Panc1 (cell line): ENCODE measurements around the gene PRMT5. TPM values are rescaled to one million over a fixed set of nuclear protein-coding genes. Genes with fewer than 3 reads are reported as not detected.

ENCODE experiments used
- ATAC-seq: fragments of 200-7000 bp; cut with Tn5 transposase; 2 replicates; pipeline ENCODE4 v1.9.1; 2020; ENCODE audit warnings: mild to moderate bottlenecking, moderate library complexity
- BruUV-seq: library from RNA; stranded (reverse); fragments of 400-500 nt; replicated peaks from 2 replicates; lab custom pipeline; 2021; lab: Mats Ljungman, UMichigan
- CTCF ChIA-PET: fragments of 300-600 bp; sonication (Branson Sonifier 250); formaldehyde crosslinking; loops from one replicate; lab custom pipeline; 2022; ENCODE audit warnings: antibody characterized with exemption; lab: Charles Lee
- POLR2A ChIA-PET: fragments of 300-600 bp; sonication (Branson Sonifier 250); formaldehyde crosslinking; loops from one replicate; lab custom pipeline; 2022; ENCODE audit warnings: antibody characterized with exemption; lab: Charles Lee
- DNase-seq: peaks from one replicate; pipeline ENCODE4 v3.0.0-alpha.2; 2010; ENCODE audit warnings: low read depth, low spot score
- H3K27ac ChIP-seq: 2 replicates; pipeline ENCODE4 v1.5.1; 2011; ENCODE audit warnings: mild to moderate bottlenecking, low read length, inconsistent platforms
- H3K27me3 ChIP-seq: fragments of 200-500 bp; sonication (Bioruptor generic); 2 replicates; pipeline ENCODE4 v1.6.0; 2014; ENCODE audit warnings: low read length, inconsistent platforms; ENCODE audit not compliant: control insufficient read depth, insufficient read depth
- H3K36me3 ChIP-seq: fragments of 200-500 bp; sonication (Bioruptor generic); 2 replicates; pipeline ENCODE4 v1.5.1; 2014; ENCODE audit warnings: inconsistent platforms, mild to moderate bottlenecking, low read length, moderate library complexity; ENCODE audit not compliant: control insufficient read depth, insufficient read depth
- H3K4me1 ChIP-seq: 2 replicates; pipeline ENCODE4 v1.5.1; 2011; ENCODE audit warnings: inconsistent platforms, mild to moderate bottlenecking, low read length, moderate library complexity; ENCODE audit not compliant: control insufficient read depth, insufficient read depth
- H3K4me3 ChIP-seq, 2 experiments: 2 replicates each; pipeline ENCODE4 v1.5.1; 2011 to 2012; ENCODE audit warnings: low read depth in 2 of 2, low read length in 2 of 2, mild to moderate bottlenecking in 2 of 2, inconsistent platforms in 1 of 2, moderate library complexity in 1 of 2
- H3K9me3 ChIP-seq: fragments of 200-500 bp; sonication (Bioruptor generic); 2 replicates; pipeline ENCODE4 v1.5.1; 2014; ENCODE audit warnings: low read depth, mild to moderate bottlenecking, inconsistent platforms, low read length, moderate library complexity; ENCODE audit not compliant: control insufficient read depth, insufficient read depth
- CTCF ChIP-seq: fragments of 450-650 bp; IDR thresholded peaks from 2 replicates; pipeline ENCODE4 v1.5.1; 2017; ENCODE audit warnings: mild to moderate bottlenecking
- POLR2AphosphoS5 ChIP-seq: IDR thresholded peaks from 2 replicates; pipeline ENCODE4 v1.6.1; 2012; ENCODE audit warnings: mild to moderate bottlenecking, low read depth, low read length, moderate library complexity
- REST ChIP-seq, 2 experiments: IDR thresholded peaks; 2 replicates each; pipeline ENCODE4 v1.6.1; 2011 to 2012; ENCODE audit warnings: low read depth in 2 of 2, control low read depth in 1 of 2, low read length in 1 of 2, mild to moderate bottlenecking in 1 of 2, moderate library complexity in 1 of 2; ENCODE audit not compliant: insufficient read depth in 1 of 2
- SIN3A ChIP-seq: IDR thresholded peaks from 2 replicates; pipeline ENCODE4 v1.6.1; 2012; ENCODE audit warnings: low read depth, mild to moderate bottlenecking, low read length, moderate library complexity, borderline replicate concordance; ENCODE audit not compliant: insufficient read depth
- TCF7L2 ChIP-seq: IDR thresholded peaks from 2 replicates; pipeline ENCODE4 v1.6.1; 2011; ENCODE audit warnings: mild to moderate bottlenecking, low read depth, low read length, inconsistent platforms
- in situ Hi-C: cut with HindIII; loops from 2 replicates; pipeline ENCODE4 v1.10.0; 2016; ENCODE audit warnings: low sequenced_read_pairs, low pct_unique_long_range_greater_than_20kb
- intact Hi-C: fragments of 100-400 bp; cut with micrococcal nuclease; formaldehyde crosslinking; loops from one replicate; pipeline ENCODE4 v1.10.0; 2022; ENCODE audit not compliant: unreplicated experiment
- total RNA-seq: library from RNA; stranded (reverse); gene quantifications from one replicate; pipeline ENCODE4 v1.2.1, GENCODE V29; 2021; ENCODE audit not compliant: unreplicated experiment

Gene PRMT5
- total RNA-seq, 1 experiment from 2014 or later: 108 TPM

- Histone ChIP-seq H3K4me3 (no peak overlapping the region), H3K27me3 (no peaks in the 10 kb centered on the region), H3K4me1 (peaks cover 5% of the 10 kb centered on the region; the same call in 1 of the 2 replicates), H3K36me3 (no peaks in the 10 kb centered on the region), H3K9me3 (no peaks in the 10 kb centered on the region), H3K27ac (no peak overlapping the region)
- intact Hi-C loops (no loop called here), in situ Hi-C loops (no loop called here)
- no peak for DNase-seq
- POLR2A ChIA-PET: no interaction called here
- no TSS peak for BruUV-seq
- TF ChIP-seq TCF7L2 (no peak), SIN3A (no peak), CTCF (no peak), REST (IDR thresholded peaks at IDR 0.05; ENCODE audit: insufficient read depth in 1 of 2, low read depth in 2 of 2, low read length in 1 of 2) (no peak), POLR2AphosphoS5 (no peak)
- CTCF ChIA-PET: no interaction called here
- no peak for ATAC-seq
These were observed 38.8 kb downstream of the PRMT5 start for GRCh38 chr14:22890416-22890815.

GRCh38 chr14:22888662-22889061 lies 40.5 kb downstream of the PRMT5 start:
- H3K36me3 ChIP-seq: no peaks in the 10 kb centered on the region
- ChIA-PET CTCF (no interaction called here), POLR2A (interaction anchor here (0.7 kb wide), 1 partner anchor 1021 kb away, joined by 14 read pairs; no protein-coding TSS in a partner anchor)
- H3K27me3 ChIP-seq: no peaks in the 10 kb centered on the region
- in situ Hi-C loops (no loop called here), intact Hi-C loops (no loop called here)
- no peaks in the 10 kb centered on the region for H3K9me3 ChIP-seq
- BruUV-seq: no TSS peak
- H3K4me1 ChIP-seq: peaks cover 5% of the 10 kb centered on the region; the same call in 1 of the 2 replicates
- no peak for DNase-seq
- no peak overlapping the region for H3K27ac ChIP-seq
- TF ChIP-seq SIN3A (no peak), REST (IDR thresholded peaks at IDR 0.05; ENCODE audit: insufficient read depth in 1 of 2, low read depth in 2 of 2, low read length in 1 of 2) (no peak), POLR2AphosphoS5 (no peak), CTCF (no peak), TCF7L2 (no peak)
- H3K4me3 ChIP-seq: no peak overlapping the region
- no peak for ATAC-seq
